BE2C (cell line): ENCODE results near the gene RALGAPA2.

Experiments used
- DNase-seq: peaks from one replicate; pipeline ENCODE4 v3.0.0-alpha.2; 2020
- H3K27me3 ChIP-seq: fragments of 250-450 bp; sonication (Bioruptor Pico); 2 replicates; pipeline ENCODE4 v1.5.1; 2020; ENCODE audit warnings: mild to moderate bottlenecking
- H3K36me3 ChIP-seq: fragments of 250-450 bp; sonication (Bioruptor Pico); 2 replicates; pipeline ENCODE4 v1.5.1; 2020; ENCODE audit warnings: mild to moderate bottlenecking
- H3K4me1 ChIP-seq: fragments of 250-450 bp; sonication (Bioruptor Pico); 2 replicates; pipeline ENCODE4 v1.5.1; 2020
- H3K4me3 ChIP-seq: 2 replicates; pipeline ENCODE4 v1.5.1; 2011; ENCODE audit warnings: low read depth, low read length
- H3K9me3 ChIP-seq: fragments of 250-450 bp; sonication (Bioruptor Pico); 2 replicates; pipeline ENCODE4 v1.5.1; 2020
- CTCF ChIP-seq: IDR thresholded peaks from 2 replicates; pipeline ENCODE4 v1.5.1; 2012; ENCODE audit warnings: mild to moderate bottlenecking, low read depth, low read length

The RALGAPA2 gene

GRCh38 chr20:20552076-20552475, 160.4 kb downstream of the RALGAPA2 start:
- no peaks in the 10 kb centered on the region for H3K36me3 ChIP-seq
- H3K4me3 ChIP-seq: no peak overlapping the region
- H3K9me3 ChIP-seq: no peaks in the 10 kb centered on the region
- H3K27me3 ChIP-seq: no peaks in the 10 kb centered on the region
- no peak for TF ChIP-seq CTCF
- H3K4me1 ChIP-seq: peaks cover 7% of the 10 kb centered on the region; the same call in 1 of the 2 replicates
- no peak for DNase-seq

GRCh38 chr20:20551409-20551808, 161.0 kb downstream of the RALGAPA2 start:
- Histone ChIP-seq H3K4me1 (peaks cover 7% of the 10 kb centered on the region; the same call in 1 of the 2 replicates), H3K27me3 (no peaks in the 10 kb centered on the region), H3K4me3 (no peak overlapping the region), H3K36me3 (no peaks in the 10 kb centered on the region), H3K9me3 (no peaks in the 10 kb centered on the region)
- DNase-seq: no peak
- TF ChIP-seq CTCF: no peak

GRCh38 chr20:20549704-20550103, 162.7 kb downstream of the RALGAPA2 start:
- no peaks in the 10 kb centered on the region for H3K9me3 ChIP-seq
- no peaks in the 10 kb centered on the region for H3K27me3 ChIP-seq
- no peak for TF ChIP-seq CTCF
- H3K36me3 ChIP-seq: no peaks in the 10 kb centered on the region
- no peak for DNase-seq
- no peak overlapping the region for H3K4me3 ChIP-seq
- H3K4me1 ChIP-seq: peaks cover 7% of the 10 kb centered on the region; the same call in 1 of the 2 replicates

- DNase-seq: peak; percentile 24
- no peaks in the 10 kb centered on the region for H3K36me3 ChIP-seq
Observed at GRCh38 chr20:20549267-20549612, 163.2 kb downstream of the RALGAPA2 start.

GRCh38 chr20:20548527-20549266, 163.7 kb downstream of the RALGAPA2 start:
- no peak overlapping the region for H3K4me3 ChIP-seq
- H3K27me3 ChIP-seq: no peaks in the 10 kb centered on the region
- peaks cover 7% of the 10 kb centered on the region; the same call in 1 of the 2 replicates for H3K4me1 ChIP-seq
- no peak for TF ChIP-seq CTCF
- no peak for DNase-seq
- H3K9me3 ChIP-seq: no peaks in the 10 kb centered on the region
- no peaks in the 10 kb centered on the region for H3K36me3 ChIP-seq

More at GRCh38 chr20:20549267-20549612, 163.2 kb downstream of the RALGAPA2 start:
- H3K9me3 ChIP-seq: no peaks in the 10 kb centered on the region
- H3K27me3 ChIP-seq: no peaks in the 10 kb centered on the region
- no peak overlapping the region for H3K4me3 ChIP-seq
- peaks cover 7% of the 10 kb centered on the region; the same call in 1 of the 2 replicates for H3K4me1 ChIP-seq
- TF ChIP-seq CTCF: no peak

- peaks cover 7% of the 10 kb centered on the region; the same call in 1 of the 2 replicates for H3K4me1 ChIP-seq
- H3K9me3 ChIP-seq: no peaks in the 10 kb centered on the region
- H3K27me3 ChIP-seq: no peaks in the 10 kb centered on the region
- no peak for TF ChIP-seq CTCF
- no peak for DNase-seq
- H3K36me3 ChIP-seq: no peaks in the 10 kb centered on the region
- H3K4me3 ChIP-seq: no peak overlapping the region
Observed at GRCh38 chr20:20547876-20548266, 164.6 kb downstream of the RALGAPA2 start.
